PFSK-1 (cell line): ENCODE measurements around the gene SARS1.

Experiments
- FOXP2 ChIP-seq: optimal IDR thresholded peaks from 2 replicates; pipeline ENCODE3; 2011; ENCODE audit warnings: borderline replicate concordance, control low read depth, inconsistent platforms; ENCODE audit not compliant: insufficient read depth; ENCODE audit errors: extremely low read length, extremely low read depth
- POLR2AphosphoS5 ChIP-seq: IDR thresholded peaks from 2 replicates; pipeline ENCODE4 v1.6.1; 2012; ENCODE audit warnings: low read depth, mild to moderate bottlenecking, control low read depth, low read length, moderate library complexity
- REST ChIP-seq, 2 experiments: IDR thresholded peaks; 2 replicates each; pipeline versions ENCODE4 v1.6.1 to v1.8.0; 2011 to 2012; ENCODE audit warnings: low read depth in 2 of 2, low read length in 2 of 2, control low read depth in 1 of 2, inconsistent platforms in 1 of 2, mild to moderate bottlenecking in 1 of 2, moderate library complexity in 1 of 2; ENCODE audit not compliant: insufficient read depth in 1 of 2
- SIN3A ChIP-seq: IDR thresholded peaks from 2 replicates; pipeline ENCODE4 v1.6.1; 2012; ENCODE audit warnings: mild to moderate bottlenecking, low read length, moderate library complexity, borderline replicate concordance; ENCODE audit not compliant: insufficient read depth
- TAF1 ChIP-seq: IDR thresholded peaks from 2 replicates; pipeline ENCODE4 v1.6.1; 2012; ENCODE audit warnings: low read length, control low read depth, borderline replicate concordance; ENCODE audit not compliant: insufficient read depth

DNA sequence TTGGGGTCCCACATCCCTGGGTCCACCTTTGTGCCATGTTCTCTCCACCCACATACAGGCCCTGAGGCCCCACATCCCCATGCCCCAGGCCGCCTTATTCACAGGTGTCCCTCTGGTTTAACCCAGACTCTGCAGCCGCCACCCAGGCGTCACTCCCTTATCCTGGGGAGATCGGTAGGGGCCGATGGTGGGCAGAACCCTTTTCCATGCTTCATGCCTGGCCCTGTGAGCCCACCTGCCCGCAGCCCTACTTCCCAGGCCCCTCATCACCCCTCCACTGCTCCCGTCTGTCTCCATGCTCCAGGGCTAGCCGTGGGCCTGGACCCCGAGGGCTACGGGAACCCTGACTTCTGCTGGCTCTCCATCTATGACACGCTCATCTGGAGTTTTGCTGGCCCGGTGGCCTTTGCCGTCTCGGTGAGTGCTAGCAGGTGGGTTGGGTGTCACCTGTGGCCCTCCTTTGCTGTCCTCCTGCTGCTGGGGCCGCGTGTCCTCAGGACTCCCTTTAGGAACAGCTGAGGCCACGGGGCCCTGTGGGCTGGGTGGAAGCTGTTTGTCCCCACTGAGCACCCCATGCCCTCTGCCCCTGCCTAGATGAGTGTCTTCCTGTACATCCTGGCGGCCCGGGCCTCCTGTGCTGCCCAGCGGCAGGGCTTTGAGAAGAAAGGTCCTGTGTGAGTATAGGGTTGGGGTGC lies 57.1 kb downstream of the SARS1 start:
- TF ChIP-seq REST (IDR thresholded peaks at IDR 0.05; ENCODE audit: insufficient read depth in 1 of 2, low read depth in 2 of 2, low read length in 2 of 2) (no peak), POLR2AphosphoS5 (no peak), TAF1 (no peak), SIN3A (no peak), FOXP2 (no peak)
